A673 (cell line): ENCODE results near the gene BTBD9. TPM values are rescaled to one million over a fixed set of nuclear protein-coding genes. Genes with fewer than 3 reads are reported as not detected.

Experiments
- BruUV-seq: library from RNA; stranded (reverse); fragments of 400-500 nt; replicated peaks from 2 replicates; lab custom pipeline; 2021; lab: Mats Ljungman, UMichigan
- CTCF ChIA-PET: fragments of 300-600 bp; sonication (Branson Sonifier 250); formaldehyde crosslinking; loops from one replicate; lab custom pipeline; 2022; ENCODE audit warnings: antibody characterized with exemption; lab: Charles Lee
- POLR2A ChIA-PET: fragments of 300-600 bp; sonication (Branson Sonifier 250); formaldehyde crosslinking; loops from one replicate; lab custom pipeline; 2022; ENCODE audit warnings: antibody characterized with exemption; ENCODE audit not compliant: low non-redundant PET; lab: Charles Lee
- DNase-seq: peaks from one replicate; pipeline ENCODE4 v3.0.0-alpha.2; 2015; ENCODE audit warnings: low spot score
- H3K27ac ChIP-seq: fragments of 200-600 bp; sonication (generic); 2 replicates; pipeline ENCODE4 v1.5.1; 2016; ENCODE audit warnings: mixed run types, low read depth, mild to moderate bottlenecking, mixed read lengths, antibody characterized with exemption, low read length; ENCODE audit not compliant: poor library complexity, severe bottlenecking
- H3K27me3 ChIP-seq: fragments of 200-600 bp; sonication (generic); replicated peaks from 2 replicates; pipeline ENCODE4 v1.6.1; 2017; ENCODE audit warnings: mixed run types, low read depth, mild to moderate bottlenecking, mixed read lengths, antibody characterized with exemption, low read length; ENCODE audit not compliant: insufficient read depth, poor library complexity
- H3K36me3 ChIP-seq: fragments of 200-600 bp; sonication (generic); 2 replicates; pipeline ENCODE4 v1.6.1; 2016; ENCODE audit warnings: mixed run types, mild to moderate bottlenecking, mixed read lengths, antibody characterized with exemption, low read length; ENCODE audit not compliant: insufficient read depth, poor library complexity, severe bottlenecking
- H3K4me1 ChIP-seq: fragments of 200-600 bp; sonication (generic); 2 replicates; pipeline ENCODE4 v1.6.1; 2017; ENCODE audit warnings: mixed run types, mild to moderate bottlenecking, mixed read lengths, antibody characterized with exemption, low read length; ENCODE audit not compliant: insufficient read depth, poor library complexity, severe bottlenecking
- H3K4me3 ChIP-seq: fragments of 200-600 bp; sonication (generic); 2 replicates; pipeline ENCODE4 v1.5.1; 2016; ENCODE audit warnings: low read depth, mixed run types, mild to moderate bottlenecking, mixed read lengths, low read length; ENCODE audit not compliant: poor library complexity, severe bottlenecking
- H3K9me3 ChIP-seq: fragments of 200-600 bp; sonication (generic); 2 replicates; pipeline ENCODE4 v1.6.1; 2016; ENCODE audit warnings: mixed run types, low read depth, mild to moderate bottlenecking, mixed read lengths, antibody characterized with exemption, low read length; ENCODE audit not compliant: poor library complexity, severe bottlenecking
- EZH2 ChIP-seq: fragments of 200-600 bp; sonication (generic); IDR thresholded peaks from 2 replicates; pipeline ENCODE4 v1.6.1; 2017; ENCODE audit warnings: borderline replicate concordance, low read depth, mild to moderate bottlenecking, mixed read lengths, antibody characterized with exemption, low read length; ENCODE audit not compliant: poor library complexity, severe bottlenecking
- intact Hi-C: fragments of 100-400 bp; cut with micrococcal nuclease; formaldehyde crosslinking; loops from one replicate; pipeline ENCODE4 v1.10.0; 2022; ENCODE audit not compliant: unreplicated experiment
- total RNA-seq: library from RNA; stranded (reverse); gene quantifications from 2 replicates; pipeline ENCODE4 v1.2.3, GENCODE V29; 2021
- TF ChIP-seq, protein P1 (sequence below): fragments of 300-800, 200-600 bp; sonication (generic); conservative IDR thresholded peaks from 2 replicates; pipeline ENCODE4 v1.5.1; 2017; ENCODE audit warnings: low read depth, mild to moderate bottlenecking, antibody characterized with exemption, low read length, moderate library complexity, mixed read lengths

The BTBD9 gene
- total RNA-seq, 1 experiment from 2014 or later = 8.0 TPM

DNA sequence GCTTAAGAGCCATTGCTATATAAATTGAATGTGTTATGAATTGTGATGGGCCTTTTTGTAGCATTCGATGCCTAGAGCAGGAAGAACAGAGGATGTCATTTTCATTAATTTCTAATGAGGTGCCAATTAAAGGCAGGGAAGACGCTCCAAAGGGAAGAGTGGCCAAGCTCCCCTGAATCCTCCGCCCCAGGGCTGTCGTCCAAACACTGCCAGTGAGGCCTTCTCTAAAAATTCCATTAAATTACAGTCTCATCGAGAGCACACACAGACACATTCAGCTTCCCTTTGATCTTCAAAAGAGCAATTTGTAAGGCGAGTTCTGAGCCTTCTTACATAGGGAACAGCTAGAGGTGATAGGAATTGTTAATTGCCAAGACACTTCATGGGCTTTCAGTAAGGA lies 520.2 kb downstream of the BTBD9 start:
- H3K27me3 ChIP-seq = no peaks in the 10 kb centered on the region
- H3K4me1 ChIP-seq = no peaks in the 10 kb centered on the region
- CTCF ChIA-PET = interaction anchor here (0.6 kb wide), 1 partner anchor 226 kb away, joined by 3 read pairs; no protein-coding TSS in a partner anchor
- no peaks in the 10 kb centered on the region for H3K9me3 ChIP-seq
- TF ChIP-seq EZH2 = no peak
- TF ChIP-seq, protein P1, sequence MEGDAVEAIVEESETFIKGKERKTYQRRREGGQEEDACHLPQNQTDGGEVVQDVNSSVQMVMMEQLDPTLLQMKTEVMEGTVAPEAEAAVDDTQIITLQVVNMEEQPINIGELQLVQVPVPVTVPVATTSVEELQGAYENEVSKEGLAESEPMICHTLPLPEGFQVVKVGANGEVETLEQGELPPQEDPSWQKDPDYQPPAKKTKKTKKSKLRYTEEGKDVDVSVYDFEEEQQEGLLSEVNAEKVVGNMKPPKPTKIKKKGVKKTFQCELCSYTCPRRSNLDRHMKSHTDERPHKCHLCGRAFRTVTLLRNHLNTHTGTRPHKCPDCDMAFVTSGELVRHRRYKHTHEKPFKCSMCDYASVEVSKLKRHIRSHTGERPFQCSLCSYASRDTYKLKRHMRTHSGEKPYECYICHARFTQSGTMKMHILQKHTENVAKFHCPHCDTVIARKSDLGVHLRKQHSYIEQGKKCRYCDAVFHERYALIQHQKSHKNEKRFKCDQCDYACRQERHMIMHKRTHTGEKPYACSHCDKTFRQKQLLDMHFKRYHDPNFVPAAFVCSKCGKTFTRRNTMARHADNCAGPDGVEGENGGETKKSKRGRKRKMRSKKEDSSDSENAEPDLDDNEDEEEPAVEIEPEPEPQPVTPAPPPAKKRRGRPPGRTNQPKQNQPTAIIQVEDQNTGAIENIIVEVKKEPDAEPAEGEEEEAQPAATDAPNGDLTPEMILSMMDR = no peak
- intact Hi-C loops = no loop called here
- no peak for DNase-seq
- peaks cover 7% of the 10 kb centered on the region for H3K36me3 ChIP-seq
- no TSS peak for BruUV-seq
- POLR2A ChIA-PET = no interaction called here
- H3K4me3 ChIP-seq = no peak overlapping the region
- H3K27ac ChIP-seq = no peak overlapping the region

DNA sequence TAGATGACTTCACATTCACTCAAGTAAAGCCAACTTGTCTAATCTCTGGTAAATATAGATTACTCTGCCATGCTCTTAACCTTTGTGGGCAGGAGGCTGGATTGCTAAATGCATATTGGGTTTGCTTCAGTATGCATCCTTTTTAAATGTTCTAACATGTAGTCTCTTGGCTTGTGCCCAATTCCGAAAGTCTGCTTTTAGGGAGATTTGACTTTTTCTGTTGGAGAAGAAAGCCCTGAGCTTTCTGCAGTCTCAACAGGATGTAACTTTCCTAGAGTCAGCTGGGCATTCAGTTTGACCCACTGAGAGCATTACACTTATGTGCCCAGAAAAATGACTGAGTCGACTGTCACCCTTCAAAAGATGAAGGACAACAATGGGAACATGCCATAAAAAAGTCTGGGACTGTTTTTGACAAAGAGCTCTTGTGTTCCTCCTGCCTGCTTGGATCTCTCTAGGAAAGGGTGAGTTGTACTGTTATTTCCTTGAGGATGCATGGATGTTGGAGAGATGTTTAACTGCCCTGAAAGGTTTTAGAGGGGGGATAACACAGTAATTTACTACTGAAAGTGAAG lies 520.9 kb downstream of the BTBD9 start:
- Histone ChIP-seq H3K27me3 (no peaks in the 10 kb centered on the region), H3K36me3 (peaks cover 7% of the 10 kb centered on the region), H3K4me1 (no peaks in the 10 kb centered on the region), H3K27ac (no peak overlapping the region), H3K4me3 (no peak overlapping the region), H3K9me3 (no peaks in the 10 kb centered on the region)
- DNase-seq = no peak
- CTCF ChIA-PET = no interaction called here
- BruUV-seq = no TSS peak
- no peak for TF ChIP-seq EZH2
- TF ChIP-seq, protein P1 = no peak
- intact Hi-C loops = no loop called here
- POLR2A ChIA-PET = no interaction called here

Other genes with a start within 250 kb of the BTBD9 start
- 183 and 188 TPM in 2 replicates for gene GLO1, start 63.2 kb upstream of the BTBD9 start, total RNA-seq
- not detected in 2 replicates for gene DNAH8, start 75.4 kb upstream of the BTBD9 start, total RNA-seq